Heart left ventricle (tissue), 16 donors: ENCODE measurements around the gene VCL. TPM values are rescaled to one million over a fixed set of nuclear protein-coding genes. Genes with fewer than 3 reads are reported as not detected.

Experiments
- ATAC-seq, 4 donors: fragments of 200-7000 bp; cut with Tn5 transposase; one replicate each; pipeline ENCODE4 v1.9.1; 2020 to 2022; ENCODE audit warnings: moderate library complexity in 4 of 4, mild to moderate bottlenecking in 3 of 4, moderate number of reproducible peaks in 1 of 4
- DNase-seq, 5 donors: peaks; one replicate each; pipeline ENCODE4 v3.0.0-alpha.2; 2020
- H3K27ac ChIP-seq, 12 donors: fragments of 200-600 bp; sonication (generic) in 4 of 12; one replicate each; pipeline versions ENCODE4 v1.5.0 to v1.8.0; 2016 to 2022; ENCODE audit warnings: mild to moderate bottlenecking in 2 of 12
- H3K27me3 ChIP-seq, 9 donors: fragments of 200-600 bp; sonication (generic) in 2 of 9; one replicate each; pipeline versions ENCODE4 v1.5.1 to v1.8.0; 2016 to 2022; ENCODE audit warnings: mild to moderate bottlenecking in 3 of 9
- H3K36me3 ChIP-seq, 9 donors: fragments of 200-600 bp; sonication (generic) in 2 of 9; one replicate each; pipeline versions ENCODE4 v1.5.0 to v1.8.0; 2018 to 2022; ENCODE audit warnings: mild to moderate bottlenecking in 2 of 9
- H3K4me1 ChIP-seq, 12 donors: fragments of 200-600 bp; sonication (generic) in 4 of 12; one replicate each; pipeline versions ENCODE4 v1.5.0 to v1.8.0; 2016 to 2022; ENCODE audit warnings: mild to moderate bottlenecking in 3 of 12
- H3K4me3 ChIP-seq, 12 donors: fragments of 200-600 bp; sonication (generic) in 4 of 12; one replicate each; pipeline versions ENCODE4 v1.5.0 to v1.8.0; 2017 to 2022; ENCODE audit warnings: mild to moderate bottlenecking in 9 of 12, moderate library complexity in 4 of 12
- H3K9me3 ChIP-seq, 12 donors: fragments of 200-600 bp; sonication (generic) in 4 of 12; one replicate each; pipeline versions ENCODE4 v1.5.0 to v1.8.0; 2016 to 2022; ENCODE audit warnings: mild to moderate bottlenecking in 1 of 12
- POLR2A ChIP-seq, 2 donors: fragments of 450-650 bp; IDR thresholded peaks; one replicate each; pipeline ENCODE4 v1.6.1; 2017; ENCODE audit warnings: antibody characterized with exemption in 2 of 2, mild to moderate bottlenecking in 2 of 2, moderate library complexity in 2 of 2
- WGBS, 4 donors: extraction: QIAGEN DNeasy Blood & Tissue Kit in 2 of 4; methylation state at CpG; one replicate each; pipeline versions ENCODE4 v1.1.5 to v1.1.7; 2013 to 2018; 5-methylcytosine and 5-hydroxymethylcytosine counted together
- intact Hi-C, 10 donors: fragments of 100-400 bp; cut with DNase I; formaldehyde crosslinking; loops; one replicate each; pipeline versions ENCODE4 v1.11.1 to v1.14.2; 2022
- polyA plus RNA-seq, 2 donors: library from polyadenylated mRNA; stranded (reverse); fragments of 200-250 nt; gene quantifications; one replicate each; pipeline ENCODE4 v1.2.3, GENCODE V29; 2013
- total RNA-seq, 9 donors: library from RNA; depleted of rRNA in 2 of 9; stranded (reverse); fragments of >200 nt in 2 of 9; fragmentation: NEBNext Ultra II Directional in 3 of 9; extraction: Animal tissue kit (Norgen Biotek cat#: 25700) in 3 of 9; gene quantifications; one replicate each; pipeline versions ENCODE4 v1.1.0 to v1.2.4, GENCODE V29; 2016 to 2023
- TF ChIP-seq, protein P1 (sequence below), 12 donors: fragments of 200-600 bp; sonication (generic) in 4 of 12; IDR thresholded peaks; one replicate each; pipeline versions ENCODE4 v1.5.0 to v1.8.0; 2018 to 2022; ENCODE audit warnings: antibody characterized with exemption in 12 of 12, mild to moderate bottlenecking in 5 of 12
- donor health status: ischemic (EF 13 %, LVEDD 7.1; RV severe dilation, severe dysfunction).
- donor health status: healthy with polysubstance abuse.
- donor health status: DM: no; HTN: yes; CAD: no.
- donor health status: DM: no; HTN: no; CAD: no.
- donor health status: ischemic (EF 25% LVEDD 6.9; RV normal size, moderate dysfunction).
- donor health status: ischemic (EF 25% LVEDD 5.7; RV mildly dilated, moderate dysfunction).
- donor health status: healthy.
- donor health status: DM: yes; HTN: yes; CAD: no.
- donor health status: ischemic (EF 35%, LVEDD 5.7; RV mildly dilated, moderate dysfunction).
- donor health status: nonischemic (EF 11% LVEDD 7.7; RV severe dilation, severe dysfunction).
- donor health status: DM: yes; HTN: yes; CAD: no.
- donor health status: PGD.
- donor health status: ischemic (EF 29% LVEDD 5.4; RV normal size, mild dysfunction).
- donor health status: nonischemic (EF 23%, LVEDD 6.1; RV moderate dilation, normal function).

The VCL gene
- total and polyA plus RNA-seq, 11 donors, result 84.5 to 543 (median 273) TPM

DNA sequence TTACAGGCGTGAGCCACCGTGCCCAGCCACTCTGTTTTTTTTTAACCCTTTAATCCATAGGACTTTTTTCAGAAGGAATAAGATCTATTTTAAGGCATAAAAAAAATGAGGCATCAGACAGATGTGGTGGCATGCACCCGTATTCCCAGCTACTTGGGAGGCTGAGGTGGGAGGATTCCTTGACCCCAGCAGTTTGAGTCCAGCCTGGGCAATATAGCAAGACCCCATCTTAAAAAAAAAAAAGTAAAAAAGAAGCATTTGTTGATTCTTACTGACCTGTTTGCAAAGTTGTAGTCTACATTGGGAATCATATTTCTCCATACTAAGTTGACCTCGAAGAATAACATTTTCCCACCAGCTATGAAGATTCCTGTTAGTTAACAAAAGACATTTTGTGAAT is 38.6 kb downstream of the VCL start:
- intact Hi-C loops, result no loop called here
- TF ChIP-seq POLR2A (IDR thresholded peaks at IDR 0.05), result no peak
- TF ChIP-seq, protein P1, sequence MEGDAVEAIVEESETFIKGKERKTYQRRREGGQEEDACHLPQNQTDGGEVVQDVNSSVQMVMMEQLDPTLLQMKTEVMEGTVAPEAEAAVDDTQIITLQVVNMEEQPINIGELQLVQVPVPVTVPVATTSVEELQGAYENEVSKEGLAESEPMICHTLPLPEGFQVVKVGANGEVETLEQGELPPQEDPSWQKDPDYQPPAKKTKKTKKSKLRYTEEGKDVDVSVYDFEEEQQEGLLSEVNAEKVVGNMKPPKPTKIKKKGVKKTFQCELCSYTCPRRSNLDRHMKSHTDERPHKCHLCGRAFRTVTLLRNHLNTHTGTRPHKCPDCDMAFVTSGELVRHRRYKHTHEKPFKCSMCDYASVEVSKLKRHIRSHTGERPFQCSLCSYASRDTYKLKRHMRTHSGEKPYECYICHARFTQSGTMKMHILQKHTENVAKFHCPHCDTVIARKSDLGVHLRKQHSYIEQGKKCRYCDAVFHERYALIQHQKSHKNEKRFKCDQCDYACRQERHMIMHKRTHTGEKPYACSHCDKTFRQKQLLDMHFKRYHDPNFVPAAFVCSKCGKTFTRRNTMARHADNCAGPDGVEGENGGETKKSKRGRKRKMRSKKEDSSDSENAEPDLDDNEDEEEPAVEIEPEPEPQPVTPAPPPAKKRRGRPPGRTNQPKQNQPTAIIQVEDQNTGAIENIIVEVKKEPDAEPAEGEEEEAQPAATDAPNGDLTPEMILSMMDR (IDR thresholded peaks at IDR 0.05), result no peak
- Histone ChIP-seq H3K27me3 (no peaks in the 10 kb centered on the region), H3K36me3 (peaks cover 0 to 11% (median 8%) of the 10 kb centered on the region in 9 donors), H3K4me1 (peaks cover 3 to 81% (median 49%) of the 10 kb centered on the region in 12 donors), H3K9me3 (no peaks in the 10 kb centered on the region), H3K27ac (peak overlapping the region in 1 of 12 donors; percentile 68), H3K4me3 (no peak overlapping the region)
- no peak for ATAC-seq
- WGBS, 4 donors, result 82 to 90% (median 88%) methylated on average over 4 of the region's 4 CpGs
- no peak for DNase-seq

DNA sequence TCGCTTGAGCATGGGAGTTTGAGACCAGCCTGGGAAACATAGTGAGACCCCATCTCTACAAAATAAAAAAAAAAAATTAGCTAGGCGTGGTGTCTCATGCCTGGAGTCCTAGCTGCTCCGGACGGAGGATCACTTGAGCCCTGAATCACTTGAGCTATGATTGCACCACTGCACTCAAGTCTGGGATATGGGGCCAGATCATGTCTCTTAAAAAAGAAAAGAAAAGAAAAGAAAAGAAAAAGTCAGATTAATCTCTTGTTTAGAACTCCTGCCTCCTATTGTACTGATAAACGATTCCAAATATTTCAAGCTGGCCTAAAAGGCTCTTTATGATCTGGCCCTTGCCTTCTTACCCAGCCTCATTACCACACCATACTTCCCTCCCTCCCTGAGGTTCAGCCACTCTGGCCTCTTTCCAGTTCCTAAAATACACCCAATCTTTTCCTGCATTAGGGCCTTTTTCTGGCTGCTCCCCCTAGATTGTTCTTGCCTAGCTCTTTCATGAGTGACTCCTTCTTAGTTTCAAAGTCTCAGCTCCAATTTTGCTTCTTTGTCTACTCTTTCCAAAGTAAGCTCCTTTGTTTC is 41.7 kb downstream of the VCL start:
- Histone ChIP-seq H3K4me3 (peak overlapping the region in 1 of 12 donors; percentile 1), H3K27ac (peak overlapping the region; percentile 47 to 82 (median 67)), H3K27me3 (no peaks in the 10 kb centered on the region), H3K9me3 (no peaks in the 10 kb centered on the region), H3K4me1 (peaks cover 3 to 66% (median 35%) of the 10 kb centered on the region in 12 donors), H3K36me3 (peaks cover 0 to 30% (median 23%) of the 10 kb centered on the region in 9 donors)
- 33 to 36% (median 34%) methylated on average over 5 of the region's 5 CpGs for WGBS, 4 donors
- TF ChIP-seq POLR2A (IDR thresholded peaks at IDR 0.05), result no peak
- TF ChIP-seq, protein P1 (IDR thresholded peaks at IDR 0.05), result peak in 1 of 12 donors; percentile 3
- peak; percentile 57 to 89 (median 81) for ATAC-seq
- DNase-seq, result peak in 3 of 5 donors; percentile 39 to 55 (median 40)
- intact Hi-C loops, result no loop called here

DNA sequence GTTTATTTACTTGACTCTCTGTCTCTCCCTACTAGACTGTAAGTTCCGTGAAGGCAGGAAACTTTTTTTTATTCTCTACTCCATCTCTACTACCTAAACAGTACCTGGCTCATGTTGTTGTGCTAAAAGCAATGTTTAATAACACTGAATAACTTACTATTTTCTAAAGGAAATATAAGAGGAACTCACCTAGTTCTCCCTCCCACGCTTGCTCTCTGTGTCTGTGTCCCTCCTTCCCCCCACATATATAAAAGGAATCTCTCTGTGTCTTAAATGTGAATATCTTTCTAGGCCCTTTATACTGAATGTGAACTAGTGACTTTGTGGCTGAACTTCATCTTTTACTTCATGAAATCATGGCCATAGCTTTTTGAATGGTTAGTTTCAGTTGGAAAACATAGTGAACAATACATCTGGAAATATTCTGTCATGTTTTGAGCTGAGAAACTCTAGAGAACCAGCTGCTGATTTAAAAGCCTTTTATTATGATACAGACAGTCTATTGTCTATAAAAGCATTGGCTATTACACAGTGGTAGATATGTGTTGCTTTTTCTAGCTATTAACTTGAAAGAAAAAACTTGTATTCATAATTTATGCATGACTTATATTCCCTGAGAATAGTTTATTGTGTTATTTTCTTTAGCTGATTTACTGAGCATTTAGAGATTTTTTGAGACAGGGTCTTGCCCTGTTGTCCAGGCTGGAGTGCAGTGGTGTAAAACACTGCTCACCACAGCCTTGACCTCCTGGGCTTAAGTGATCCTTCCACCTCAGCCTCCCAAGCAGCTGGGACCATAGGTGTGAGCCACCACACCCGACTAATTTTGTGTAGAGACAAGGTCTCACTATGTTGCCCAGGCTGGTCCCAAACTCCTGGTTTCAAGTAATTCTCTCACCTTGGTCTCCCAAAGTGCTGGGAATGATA is 42.5 kb downstream of the VCL start:
- Histone ChIP-seq H3K4me3 (peak overlapping the region in 1 of 12 donors; percentile 1), H3K36me3 (peaks cover 0 to 37% (median 29%) of the 10 kb centered on the region in 9 donors), H3K27ac (peak overlapping the region; percentile 47 to 82 (median 67)), H3K4me1 (peaks cover 2 to 59% (median 31%) of the 10 kb centered on the region in 12 donors), H3K27me3 (no peaks in the 10 kb centered on the region), H3K9me3 (no peaks in the 10 kb centered on the region)
- ATAC-seq (peak in 1 of 4 donors; percentile 2), DNase-seq (no peak)
- intact Hi-C loops, result no loop called here
- 37 to 62% (median 49%) methylated on average over 3 of the region's 3 CpGs for WGBS, 4 donors
- no peak for TF ChIP-seq POLR2A (IDR thresholded peaks at IDR 0.05)
- TF ChIP-seq, protein P1 (IDR thresholded peaks at IDR 0.05), result no peak

DNA sequence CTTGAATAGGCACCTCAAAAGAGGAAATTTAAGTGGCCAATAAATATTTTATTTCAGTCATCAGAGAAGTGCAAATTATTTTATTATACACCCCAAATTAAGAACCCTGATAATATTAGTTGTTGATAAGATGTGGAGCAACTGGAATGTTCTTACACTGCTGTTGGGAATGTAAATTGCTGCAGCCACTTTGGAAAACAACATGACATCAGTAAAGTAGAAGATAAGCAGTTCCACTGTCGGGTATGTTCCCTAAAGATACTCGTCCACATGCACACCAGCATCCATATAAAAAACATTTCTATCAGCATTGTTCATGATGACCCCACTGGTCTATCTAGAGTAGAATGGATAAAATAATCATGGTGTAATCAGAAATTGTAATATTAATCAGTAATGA is 46.5 kb downstream of the VCL start:
- Histone ChIP-seq H3K4me1 (peaks cover 3 to 65% (median 39%) of the 10 kb centered on the region in 12 donors), H3K4me3 (no peak overlapping the region), H3K27me3 (no peaks in the 10 kb centered on the region), H3K9me3 (no peaks in the 10 kb centered on the region), H3K27ac (peak overlapping the region in 6 of 12 donors; percentile 1 to 66 (median 24)), H3K36me3 (peaks cover 0 to 37% (median 28%) of the 10 kb centered on the region in 9 donors)
- 51 to 75% (median 53%) methylated on average over 2 of the region's 2 CpGs for WGBS, 4 donors
- DNase-seq (no peak), ATAC-seq (peak in 3 of 4 donors; percentile 11 to 21 (median 18))
- intact Hi-C loops, result no loop called here
- TF ChIP-seq, protein P1 (IDR thresholded peaks at IDR 0.05), result no peak
- no peak for TF ChIP-seq POLR2A (IDR thresholded peaks at IDR 0.05)
